ENCODE data around the gene AQP12A. TPM values are rescaled to one million over a fixed set of nuclear protein-coding genes. Genes with fewer than 3 reads are reported as not detected.
A peak's percentile ranks its signal among the peaks of the same experiment; 100 is the strongest.
"Not testable (repeated sequence)": the region's sequence is repeated elsewhere in the genome, so short reads cannot be mapped to it uniquely, and the experiment has no call there.

AQP12A gene
- total and polyA plus RNA-seq, 12 donors = not detected

DNA sequence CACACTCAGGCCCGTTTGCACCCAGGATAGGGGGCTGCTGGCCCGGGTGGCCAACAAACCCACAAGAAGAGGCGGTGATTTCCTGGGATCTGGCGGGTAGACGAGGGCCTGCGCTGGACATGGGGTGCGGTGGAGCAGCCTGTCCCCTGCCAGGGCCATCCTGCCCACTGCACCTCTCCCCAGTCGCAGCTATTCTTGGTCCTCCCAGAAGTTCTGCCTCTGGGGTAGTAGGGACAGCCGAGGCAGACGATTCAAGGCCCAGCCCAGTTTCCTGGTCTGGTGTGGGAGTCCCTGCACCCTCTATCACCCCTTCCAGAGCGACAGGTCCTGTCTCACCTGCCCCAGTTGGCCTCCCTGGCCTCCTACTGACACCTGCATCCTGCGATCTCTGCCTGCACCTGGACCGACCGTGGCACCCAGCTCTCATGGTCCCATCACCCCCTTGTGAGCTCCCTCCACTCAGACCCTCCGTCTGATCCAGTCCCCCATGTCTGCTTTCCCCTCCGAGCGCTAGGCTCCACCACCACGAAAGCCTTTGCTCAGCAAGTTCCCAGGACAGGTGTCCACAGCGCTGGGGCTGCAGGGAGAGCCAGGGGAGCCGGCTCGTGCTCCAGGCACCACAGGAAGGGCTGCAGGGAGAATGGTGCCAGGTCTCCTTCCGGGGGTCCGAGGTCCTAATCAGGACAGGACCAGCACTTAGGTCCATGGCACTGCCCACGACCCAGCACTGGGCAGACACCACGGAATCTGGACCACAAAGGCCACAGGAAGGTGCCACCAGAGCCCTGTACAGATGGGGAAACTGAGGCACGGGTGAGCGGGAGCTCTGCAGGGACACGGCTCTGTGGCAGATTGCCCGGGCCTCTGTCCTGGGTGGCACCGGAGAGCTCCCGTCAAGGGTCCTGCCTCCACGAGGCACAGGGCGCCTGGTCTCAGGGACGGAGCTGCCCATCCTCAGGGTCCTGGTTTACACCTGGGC is 1.2 kb downstream of the AQP12A start:
- DNase-seq = peak in 1 of 7 donors; percentile 3
- H3K27ac ChIP-seq; H3K4me1 ChIP-seq (replicated peaks in 1 of 2); intact Hi-C loops (cut with DNase I); H3K9me3 ChIP-seq (replicated peaks in 1 of 3); H3K27me3 ChIP-seq; H3K4me3 ChIP-seq; H3K36me3 ChIP-seq (replicated peaks in 1 of 2): not testable (repeated sequence)
- WGBS, 4 donors = 63 to 79% (median 65%) methylated on average over 11 to 14 of the region's 34 CpGs; no CpG with 5 or more reads in 1 of the 4 donors

DNA sequence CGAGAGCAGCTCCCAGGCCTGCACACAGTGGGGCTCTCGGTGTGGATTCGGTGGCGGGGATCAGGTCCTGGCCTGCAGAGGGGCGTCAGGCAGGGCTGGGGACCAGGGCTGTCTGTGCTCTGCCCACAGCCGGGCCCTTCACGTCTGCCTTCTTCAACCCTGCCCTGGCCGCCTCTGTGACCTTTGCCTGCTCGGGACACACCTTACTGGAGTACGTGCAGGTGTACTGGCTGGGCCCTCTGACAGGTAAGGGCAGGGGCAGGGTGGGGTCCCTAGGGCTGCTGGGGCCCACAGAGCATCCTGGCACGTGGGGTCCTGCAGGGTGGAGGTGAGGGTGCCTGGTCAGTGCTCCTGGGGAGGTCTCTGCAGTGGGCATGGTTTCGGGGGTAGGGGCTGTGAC is 2.6 kb downstream of the AQP12A start:
- not testable (repeated sequence) for H3K27ac ChIP-seq, DNase-seq
- 90% methylated on average over 2 of the region's 12 CpGs; no CpG with 5 or more reads in 3 of the 4 donors for WGBS, 4 donors

DNA sequence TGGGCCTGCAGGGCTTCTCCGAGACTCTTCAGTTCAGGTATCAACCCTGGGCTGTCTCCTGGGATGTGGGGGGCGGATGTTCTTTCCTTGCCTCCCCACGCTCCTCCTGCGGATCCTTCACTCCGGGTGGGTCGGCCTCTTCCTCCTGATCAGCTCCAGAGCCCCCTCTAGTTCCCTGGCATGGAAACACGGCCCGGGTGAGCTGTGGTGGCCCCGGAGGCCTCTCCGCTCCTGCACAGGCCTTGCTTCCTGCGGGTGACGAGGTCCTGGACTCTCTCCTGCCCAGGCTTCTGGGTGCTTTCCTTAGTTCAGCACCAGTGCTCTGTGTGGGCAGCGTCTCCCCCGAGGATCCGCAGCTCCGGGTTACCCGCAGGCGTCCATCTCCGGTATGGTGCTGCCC is 3.9 kb downstream of the AQP12A start:
- H3K4me3 ChIP-seq; H3K27me3 ChIP-seq; DNase-seq; H3K9me3 ChIP-seq (replicated peaks in 1 of 3); H3K27ac ChIP-seq; H3K4me1 ChIP-seq (replicated peaks in 1 of 2); intact Hi-C loops (cut with DNase I); H3K36me3 ChIP-seq (replicated peaks in 1 of 2): not testable (repeated sequence)
- no CpG with 5 or more reads among the region's 19 CpGs for WGBS, 4 donors

More for the DNA sequence above, 2.6 kb downstream of the AQP12A start:
- H3K36me3 ChIP-seq (replicated peaks in 1 of 2); intact Hi-C loops (cut with DNase I); H3K9me3 ChIP-seq (replicated peaks in 1 of 3); H3K4me3 ChIP-seq; H3K4me1 ChIP-seq (replicated peaks in 1 of 2); H3K27me3 ChIP-seq: not testable (repeated sequence)

DNA sequence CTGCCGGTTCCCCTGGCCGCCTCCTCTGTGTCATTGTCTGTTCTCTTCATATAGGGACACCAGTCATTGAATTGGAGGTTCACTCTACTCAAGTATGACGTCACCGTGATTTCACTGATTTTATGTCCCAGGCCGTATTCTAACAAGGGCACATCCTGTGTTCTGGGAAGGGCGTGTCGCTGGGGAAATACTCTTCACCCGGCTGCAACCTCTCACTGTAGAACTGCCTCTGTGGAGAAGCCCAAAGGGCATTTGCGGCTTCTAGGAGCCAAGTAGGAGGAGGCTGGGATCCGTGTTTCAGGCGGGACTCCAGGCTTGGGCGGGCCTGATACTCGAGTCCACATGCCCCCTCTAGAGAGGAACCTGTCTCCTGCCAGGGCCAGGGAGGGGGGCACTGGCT is 4.8 kb downstream of the AQP12A start:
- H3K36me3 ChIP-seq (replicated peaks in 1 of 2); DNase-seq; H3K27ac ChIP-seq; intact Hi-C loops (cut with DNase I); H3K4me1 ChIP-seq (replicated peaks in 1 of 2); H3K9me3 ChIP-seq (replicated peaks in 1 of 3); H3K4me3 ChIP-seq; H3K27me3 ChIP-seq: not testable (repeated sequence)
- 75 to 93% (median 83%) methylated on average over 2 to 5 of the region's 13 CpGs for WGBS, 4 donors

DNA sequence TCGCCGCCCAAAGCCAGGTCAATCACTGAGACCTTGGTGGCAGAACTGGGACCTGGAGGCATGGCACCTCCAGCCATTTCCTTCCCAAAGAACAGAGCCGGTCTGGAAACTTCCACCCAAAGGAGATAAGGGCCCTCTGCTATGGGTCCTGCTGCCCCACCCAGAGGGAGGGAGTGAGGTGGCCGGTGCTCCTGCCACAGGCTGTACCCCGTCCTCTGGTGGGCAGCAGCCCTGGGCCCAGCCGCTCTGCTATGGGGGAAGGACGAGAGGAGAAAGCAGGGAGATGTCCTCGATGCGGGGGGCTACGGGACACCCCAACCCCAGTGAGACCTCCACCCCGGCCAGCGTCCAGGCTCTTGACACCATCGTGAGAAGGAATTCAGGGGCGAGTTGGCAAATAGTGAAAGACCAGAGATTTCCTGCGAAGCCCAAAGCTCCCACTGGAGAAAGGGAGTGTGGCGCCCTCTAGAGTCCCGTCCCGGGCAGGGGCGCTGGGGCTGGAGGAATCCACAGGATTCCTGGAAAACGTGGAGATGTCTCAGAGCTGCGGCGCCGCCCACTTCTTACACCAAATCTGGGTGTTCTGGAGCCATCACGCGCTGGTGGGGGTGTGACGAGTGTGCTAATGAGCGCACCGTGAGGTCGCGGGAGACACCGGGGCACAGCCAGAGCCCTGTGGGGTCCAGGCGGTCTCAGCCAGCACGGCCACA is 7.3 kb downstream of the AQP12A start:
- H3K9me3 ChIP-seq (replicated peaks in 1 of 3); intact Hi-C loops (cut with DNase I): not testable (repeated sequence)
- peaks cover 15% of the 10 kb centered on the region for H3K27me3 ChIP-seq

DNA sequence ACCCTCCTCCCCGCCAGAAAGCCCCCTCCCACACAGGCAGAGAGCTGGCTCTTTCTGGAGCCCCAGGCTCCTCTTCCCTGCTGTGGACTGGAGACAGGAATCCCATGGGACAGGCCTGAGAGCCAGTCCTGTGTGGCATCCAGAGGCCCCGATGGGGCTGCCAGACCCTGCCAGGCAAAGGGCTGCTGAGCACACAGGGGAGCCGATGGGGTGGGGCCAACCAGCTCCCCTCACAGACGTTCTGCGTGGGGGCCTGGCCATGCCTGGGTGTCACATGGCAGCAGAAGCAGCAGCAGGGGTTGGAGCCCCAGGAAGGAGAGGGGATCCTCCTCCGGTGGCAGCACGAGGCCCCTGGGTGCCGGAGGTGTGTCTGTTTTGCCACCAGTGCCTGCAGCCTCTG is 8.2 kb downstream of the AQP12A start:
- not testable (repeated sequence) for DNase-seq; H3K4me1 ChIP-seq (replicated peaks in 1 of 2)

More for the DNA sequence above, 7.3 kb downstream of the AQP12A start:
- WGBS, 4 donors = 67 to 73% (median 71%) methylated on average over 3 to 6 of the region's 33 CpGs; no CpG with 5 or more reads in 1 of the 4 donors
- H3K36me3 ChIP-seq (replicated peaks in 1 of 2); H3K4me3 ChIP-seq; H3K4me1 ChIP-seq (replicated peaks in 1 of 2); H3K27ac ChIP-seq: not testable (repeated sequence)
- peak in 1 of 7 donors; percentile 4 for DNase-seq

DNA sequence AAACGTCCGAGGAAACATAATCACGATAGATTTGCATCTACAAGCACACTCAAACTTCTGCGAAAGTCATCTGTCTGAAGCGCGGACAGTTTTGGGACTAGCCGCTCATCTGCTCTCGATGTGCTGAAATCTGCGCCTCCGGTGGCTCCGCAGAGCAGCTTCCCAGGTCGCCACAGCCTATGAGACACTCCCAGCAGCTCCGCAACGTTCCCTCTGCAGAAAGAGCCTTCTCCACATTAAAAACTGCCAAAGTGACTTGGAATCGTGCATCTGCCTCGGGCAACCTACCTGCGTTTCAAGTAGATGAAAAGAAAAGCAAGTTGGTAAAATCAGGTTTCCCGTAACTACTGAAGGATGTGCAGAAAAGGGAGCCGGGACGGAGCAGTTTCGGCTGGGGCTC is 8.9 kb downstream of the AQP12A start:
- not testable (repeated sequence) for H3K36me3 ChIP-seq (replicated peaks in 1 of 2); DNase-seq; H3K27ac ChIP-seq; H3K4me1 ChIP-seq (replicated peaks in 1 of 2); H3K4me3 ChIP-seq; H3K9me3 ChIP-seq (replicated peaks in 1 of 3)
- peaks cover 15% of the 10 kb centered on the region for H3K27me3 ChIP-seq
- intact Hi-C loops (cut with DNase I) = loop anchor here (5.0 to 10.0 kb wide), 2 partner anchors 186 to 188 kb away; no protein-coding TSS in a partner anchor
- 66 to 100% (median 74%) methylated on average over 5 to 17 of the region's 21 CpGs for WGBS, 4 donors

More for the DNA sequence above, 8.2 kb downstream of the AQP12A start:
- 34 to 42% (median 40%) methylated on average over 1 to 8 of the region's 8 CpGs; no CpG with 5 or more reads in 1 of the 4 donors for WGBS, 4 donors
- not testable (repeated sequence) for H3K9me3 ChIP-seq (replicated peaks in 1 of 3); H3K4me3 ChIP-seq; H3K36me3 ChIP-seq (replicated peaks in 1 of 2); H3K27ac ChIP-seq
- intact Hi-C loops (cut with DNase I) = loop anchor here (5.0 to 10.0 kb wide), 2 partner anchors 185 to 188 kb away; no protein-coding TSS in a partner anchor
- H3K27me3 ChIP-seq = peaks cover 15% of the 10 kb centered on the region

All from adrenal gland (tissue), 12 donors.